Esophagus muscularis mucosa (tissue), 4 donors: ENCODE results near the gene SPTBN4. TPM values are rescaled to one million over a fixed set of nuclear protein-coding genes. Genes with fewer than 3 reads are reported as not detected.

Experiments used
- DNase-seq: peaks from one replicate; pipeline ENCODE4 v3.0.0-alpha.2; 2017; ENCODE audit errors: extremely low spot score
- H3K27ac ChIP-seq, 4 donors: fragments of 200-600 bp; sonication (generic); replicated peaks in 1 of 4; 1 replicate in 3 of 4; 2 replicates in 1 of 4; pipeline ENCODE4 v1.5.1; 2016 to 2019; ENCODE audit warnings: mild to moderate bottlenecking in 1 of 4
- H3K27me3 ChIP-seq, 4 donors: fragments of 200-600 bp; sonication (generic); one replicate each; pipeline versions ENCODE4 v1.5.1 to v1.6.0; 2016 to 2019
- H3K36me3 ChIP-seq, 4 donors: fragments of 200-600 bp; sonication (generic); one replicate each; pipeline ENCODE4 v1.5.1; 2016 to 2019
- H3K4me1 ChIP-seq, 4 donors: fragments of 200-600 bp; sonication (generic); one replicate each; pipeline ENCODE4 v1.5.1; 2016 to 2019
- H3K4me3 ChIP-seq, 4 donors: fragments of 200-600 bp; sonication (generic); 1 replicate in 2 of 4; 2 replicates in 2 of 4; pipeline ENCODE4 v1.5.1; 2016 to 2019; ENCODE audit warnings: mild to moderate bottlenecking in 4 of 4, moderate library complexity in 1 of 4
- H3K9me3 ChIP-seq, 4 donors: fragments of 200-600 bp; sonication (generic); 1 replicate in 3 of 4; 2 replicates in 1 of 4; pipeline ENCODE4 v1.5.1; 2016 to 2019
- CTCF ChIP-seq, 3 experiments: fragments of 200-600 bp in 2 of 3; fragments of 450-650 bp in 1 of 3; sonication (generic) in 2 of 3; IDR thresholded peaks; one replicate each; pipeline ENCODE4 v1.5.1; 2017 to 2019; ENCODE audit warnings: antibody characterized with exemption in 3 of 3, mild to moderate bottlenecking in 2 of 3, moderate library complexity in 1 of 3
- EP300 ChIP-seq: sonication (generic); formaldehyde crosslinking; IDR thresholded peaks from one replicate; pipeline ENCODE4 v1.6.1; 2017; ENCODE audit warnings: antibody characterized with exemption
- POLR2A ChIP-seq: fragments of 450-650 bp; IDR thresholded peaks from one replicate; pipeline ENCODE4 v1.6.1; 2017; ENCODE audit warnings: antibody characterized with exemption, moderate library complexity, mild to moderate bottlenecking, low read depth
- POLR2AphosphoS5 ChIP-seq, 2 donors: sonication (generic); formaldehyde crosslinking; IDR thresholded peaks; one replicate each; pipeline ENCODE4 v1.6.1; 2017; ENCODE audit warnings: antibody characterized with exemption in 2 of 2
- WGBS: methylation state at CpG from one replicate; pipeline ENCODE4 v1.1.5; 2018; 5-methylcytosine and 5-hydroxymethylcytosine counted together
- intact Hi-C: fragments of 100-400 bp; cut with DNase I; formaldehyde crosslinking; loops from one replicate; pipeline ENCODE4 v1.15.1; 2023
- total RNA-seq, 4 donors: library from RNA; depleted of rRNA; stranded (reverse); fragments of >200 nt; gene quantifications; one replicate each; pipeline versions ENCODE4 v1.1.0 to v1.2.1, GENCODE V29; 2016

The SPTBN4 gene
- total RNA-seq, 4 donors from 2014 or later: 2.1 to 6.4 (median 5.8) TPM

- Histone ChIP-seq H3K36me3 (no peaks in the 10 kb centered on the region), H3K27ac (peak overlapping the region; percentile 77 to 88 (median 80)), H3K9me3 (no peaks in the 10 kb centered on the region), H3K4me1 (peaks cover 69 to 93% (median 82%) of the 10 kb centered on the region in 4 donors), H3K27me3 (peaks cover 0 to 44% (median 9%) of the 10 kb centered on the region in 4 donors), H3K4me3 (peak overlapping the region; percentile 61 to 73 (median 66))
- TF ChIP-seq EP300 (no peak), POLR2AphosphoS5 (IDR thresholded peaks at IDR 0.05) (peak; percentile 91 to 92), CTCF (IDR thresholded peaks at IDR 0.05) (peak in 1 of 3 experiments; percentile 18), POLR2A (no peak)
- 2% methylated on average over 27 of the region's 43 CpGs for WGBS
- DNase-seq: peak; percentile 99
- intact Hi-C loops: no loop called here
Measured at GRCh38 chr19:40603389-40604170, 136.8 kb downstream of the SPTBN4 start.

GRCh38 chr19:40604171-40604646 lies 137.4 kb downstream of the SPTBN4 start:
- peak overlapping the region; percentile 61 to 73 (median 66) for H3K4me3 ChIP-seq
- H3K9me3 ChIP-seq: no peaks in the 10 kb centered on the region
- H3K4me1 ChIP-seq: peaks cover 63 to 90% (median 78%) of the 10 kb centered on the region in 4 donors
- H3K27me3 ChIP-seq: peaks cover 0 to 39% (median 9%) of the 10 kb centered on the region in 4 donors
- peak overlapping the region; percentile 77 to 88 (median 80) for H3K27ac ChIP-seq
- intact Hi-C loops: no loop called here
- H3K36me3 ChIP-seq: no peaks in the 10 kb centered on the region
- no peak for DNase-seq
- WGBS: 7% methylated on average over 18 of the region's 18 CpGs
- TF ChIP-seq CTCF (IDR thresholded peaks at IDR 0.05): no peak
- no peak for TF ChIP-seq POLR2A
- no peak for TF ChIP-seq POLR2AphosphoS5 (IDR thresholded peaks at IDR 0.05)
- no peak for TF ChIP-seq EP300

GRCh38 chr19:40604647-40605215 lies 137.9 kb downstream of the SPTBN4 start:
- Histone ChIP-seq H3K9me3 (no peaks in the 10 kb centered on the region), H3K27ac (peak overlapping the region; percentile 77 to 88 (median 80)), H3K36me3 (no peaks in the 10 kb centered on the region), H3K27me3 (peaks cover 0 to 38% (median 9%) of the 10 kb centered on the region in 4 donors), H3K4me1 (peaks cover 61 to 90% (median 78%) of the 10 kb centered on the region in 4 donors), H3K4me3 (peak overlapping the region; percentile 61 to 73 (median 66))
- intact Hi-C loops: no loop called here
- no peak for DNase-seq
- 31% methylated on average over 28 of the region's 29 CpGs for WGBS
- TF ChIP-seq CTCF (IDR thresholded peaks at IDR 0.05): no peak
- no peak for TF ChIP-seq EP300
- TF ChIP-seq POLR2AphosphoS5 (IDR thresholded peaks at IDR 0.05): no peak
- TF ChIP-seq POLR2A: no peak

- Histone ChIP-seq H3K4me3 (peak overlapping the region; percentile 49 to 73 (median 60)), H3K9me3 (no peaks in the 10 kb centered on the region), H3K27me3 (peaks cover 0 to 38% (median 9%) of the 10 kb centered on the region in 4 donors), H3K36me3 (no peaks in the 10 kb centered on the region), H3K4me1 (peaks cover 58 to 90% (median 78%) of the 10 kb centered on the region in 4 donors), H3K27ac (peak overlapping the region; percentile 68 to 88 (median 78))
- DNase-seq: no peak
- TF ChIP-seq EP300: no peak
- peak in 2 of 3 experiments; percentile 27 to 37 for TF ChIP-seq CTCF (IDR thresholded peaks at IDR 0.05)
- TF ChIP-seq POLR2AphosphoS5 (IDR thresholded peaks at IDR 0.05): peak; percentile 37 to 62
- no peak for TF ChIP-seq POLR2A
- intact Hi-C loops: no loop called here
- 4% methylated on average over 34 of the region's 71 CpGs for WGBS
Measured at GRCh38 chr19:40605216-40605971, 138.6 kb downstream of the SPTBN4 start.
